H54 (cell line): Measurements from ENCODE around the gene NCLN.
A peak's percentile ranks its signal among the peaks of the same experiment; 100 is the strongest.
"Not testable (repeated sequence)": the region's sequence is repeated elsewhere in the genome, so short reads cannot be mapped to it uniquely, and the experiment has no call there.

Source experiments
- DNase-seq: peaks from one replicate; pipeline ENCODE4 v3.0.0; 2011; ENCODE audit warnings: low spot score, mixed read lengths; ENCODE audit not compliant: insufficient read length
- FAIRE-seq: peaks from 3 replicates; lab custom pipeline; 2011; peaks lifted over from hg19 to GRCh38; lab: Jason Lieb, UNC
- POLR2A ChIP-seq: IDR thresholded peaks from 2 replicates; pipeline ENCODE4 v1.6.1; 2011; ENCODE audit warnings: low read depth, mild to moderate bottlenecking, low read length

The NCLN gene

DNA sequence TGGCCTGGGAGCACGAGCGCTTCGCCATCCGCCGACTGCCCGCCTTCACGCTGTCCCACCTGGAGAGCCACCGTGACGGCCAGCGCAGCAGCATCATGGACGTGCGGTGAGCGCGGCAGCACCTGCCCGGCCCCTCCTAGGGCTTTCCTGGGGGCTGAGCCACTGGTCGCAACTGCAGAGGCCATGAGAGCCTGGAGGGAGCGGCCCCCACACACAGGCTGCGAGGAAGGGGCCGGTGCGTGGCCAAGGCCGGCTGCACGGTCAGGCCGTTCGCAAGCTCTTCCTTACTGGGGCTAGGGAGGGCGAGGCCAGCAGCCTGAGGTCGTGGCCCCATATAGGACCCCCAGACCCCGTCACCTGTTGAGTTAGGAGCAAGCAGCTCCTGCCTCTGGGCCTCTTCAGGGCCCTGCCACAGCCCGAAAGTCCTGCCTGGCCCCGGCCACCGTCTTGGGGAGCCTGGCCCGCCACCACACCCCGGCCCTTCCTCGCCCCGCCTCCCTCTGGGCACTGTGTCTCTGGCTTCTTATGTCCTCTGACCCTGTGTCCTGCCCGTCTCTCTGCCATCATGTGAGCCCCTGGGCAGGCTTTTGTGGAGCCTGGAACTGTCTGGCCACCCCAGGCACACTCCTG, 19.0 kb downstream of the NCLN start:
- no peak for TF ChIP-seq POLR2A
- DNase-seq (no peak), FAIRE-seq (no peak)

DNA sequence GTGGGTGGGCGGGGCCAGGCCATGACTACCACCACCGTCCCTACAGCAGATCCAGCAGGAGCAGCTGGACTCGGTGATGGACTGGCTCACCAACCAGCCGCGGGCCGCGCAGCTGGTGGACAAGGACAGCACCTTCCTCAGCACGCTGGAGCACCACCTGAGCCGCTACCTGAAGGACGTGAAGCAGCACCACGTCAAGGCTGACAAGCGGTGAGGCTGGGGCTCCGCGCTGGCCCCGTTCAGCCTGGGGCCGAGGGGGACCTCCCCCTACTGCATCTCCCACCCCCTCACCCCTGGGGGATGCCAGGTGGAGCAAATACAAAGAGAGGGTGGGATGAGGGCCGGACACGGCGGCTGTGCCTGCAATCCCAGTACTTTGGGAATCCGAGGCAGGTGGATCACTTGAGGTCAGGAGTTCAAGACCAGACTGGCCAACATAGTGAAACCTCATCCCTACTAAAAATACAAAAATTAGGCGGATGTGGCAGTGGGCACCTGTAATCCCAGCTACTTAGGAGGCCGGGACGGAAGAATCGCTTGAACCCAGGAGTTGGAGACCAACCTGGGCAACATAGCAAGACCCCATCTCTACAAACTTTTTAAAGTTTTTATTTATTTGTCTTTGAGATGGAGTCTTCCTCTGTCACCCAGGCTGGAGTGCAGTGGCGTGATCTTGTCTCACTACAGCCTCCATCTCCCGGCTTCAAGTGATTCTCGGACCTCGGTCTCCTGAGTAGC, 20.7 kb downstream of the NCLN start:
- no peak for TF ChIP-seq POLR2A
- DNase-seq, result no peak
- FAIRE-seq, result no peak

DNA sequence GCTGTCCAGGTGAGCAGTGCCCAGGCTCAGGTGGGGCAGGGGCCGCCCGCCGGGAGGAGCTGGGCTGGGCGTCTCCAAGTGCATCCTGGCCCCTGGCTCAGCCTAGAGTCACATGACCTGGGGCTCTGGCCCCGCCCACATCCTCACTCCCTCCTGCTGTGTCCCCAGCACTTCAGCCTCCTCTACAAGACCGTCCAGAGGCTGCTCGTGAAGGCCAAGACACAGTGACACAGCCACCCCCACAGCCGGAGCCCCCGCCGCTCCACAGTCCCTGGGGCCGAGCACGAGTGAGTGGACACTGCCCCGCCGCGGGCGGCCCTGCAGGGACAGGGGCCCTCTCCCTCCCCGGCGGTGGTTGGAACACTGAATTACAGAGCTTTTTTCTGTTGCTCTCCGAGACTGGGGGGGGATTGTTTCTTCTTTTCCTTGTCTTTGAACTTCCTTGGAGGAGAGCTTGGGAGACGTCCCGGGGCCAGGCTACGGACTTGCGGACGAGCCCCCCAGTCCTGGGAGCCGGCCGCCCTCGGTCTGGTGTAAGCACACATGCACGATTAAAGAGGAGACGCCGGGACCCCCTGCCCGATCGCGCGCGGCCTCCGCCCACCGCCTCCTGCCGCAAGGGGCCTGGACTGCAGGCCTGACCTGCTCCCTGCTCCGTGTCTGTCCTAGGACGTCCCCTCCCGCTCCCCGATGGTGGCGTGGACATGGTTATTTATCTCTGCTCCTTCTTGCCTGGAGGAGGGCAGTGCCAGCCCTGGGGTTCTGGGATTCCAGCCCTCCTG, 21.9 kb downstream of the NCLN start:
- no peak for TF ChIP-seq POLR2A
- FAIRE-seq, result no peak
- no peak for DNase-seq

DNA sequence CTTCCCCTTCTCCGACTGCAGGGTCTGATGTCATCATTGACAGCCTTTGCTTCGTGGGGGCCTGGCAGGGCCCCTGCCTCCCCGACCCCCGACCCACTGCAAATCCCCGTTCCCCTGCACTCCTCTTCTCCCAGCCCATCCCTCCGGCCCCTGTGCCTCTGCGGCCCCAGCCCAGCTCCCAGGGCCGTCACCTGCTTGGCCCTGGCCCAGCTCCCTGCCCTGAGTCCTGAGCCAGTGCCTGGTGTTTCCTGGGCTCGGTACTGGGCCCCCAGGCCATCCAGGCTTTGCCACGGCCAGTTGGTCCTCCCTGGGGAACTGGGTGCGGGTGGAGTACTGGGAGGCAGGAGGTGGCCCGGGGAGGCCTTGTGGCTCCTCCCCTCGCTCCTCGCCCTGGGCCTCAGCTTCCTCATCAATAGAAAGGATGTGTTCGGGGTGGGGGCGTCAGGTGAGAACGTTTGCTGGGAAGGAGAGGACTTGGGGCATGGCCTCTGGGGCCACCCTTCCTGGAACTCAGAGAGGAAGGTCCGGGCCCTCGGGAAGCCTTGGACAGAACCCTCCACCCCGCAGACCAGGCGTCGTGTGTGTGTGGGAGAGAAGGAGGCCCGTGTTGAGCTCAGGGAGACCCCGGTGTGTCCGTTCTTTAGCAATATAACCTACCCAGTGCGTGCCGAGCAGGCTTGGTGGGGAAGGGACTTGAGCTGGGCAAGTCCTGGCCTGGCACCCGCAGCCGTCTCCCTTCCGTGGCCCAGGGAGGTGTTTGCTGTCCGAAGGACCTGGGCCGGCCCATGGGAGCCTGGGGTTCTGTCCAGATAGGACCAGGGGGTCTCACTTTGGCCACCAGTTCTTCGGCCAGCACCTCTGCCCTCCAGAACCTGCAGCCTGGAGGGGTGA, 22.8 kb downstream of the NCLN start:
- no peak for TF ChIP-seq POLR2A

DNA sequence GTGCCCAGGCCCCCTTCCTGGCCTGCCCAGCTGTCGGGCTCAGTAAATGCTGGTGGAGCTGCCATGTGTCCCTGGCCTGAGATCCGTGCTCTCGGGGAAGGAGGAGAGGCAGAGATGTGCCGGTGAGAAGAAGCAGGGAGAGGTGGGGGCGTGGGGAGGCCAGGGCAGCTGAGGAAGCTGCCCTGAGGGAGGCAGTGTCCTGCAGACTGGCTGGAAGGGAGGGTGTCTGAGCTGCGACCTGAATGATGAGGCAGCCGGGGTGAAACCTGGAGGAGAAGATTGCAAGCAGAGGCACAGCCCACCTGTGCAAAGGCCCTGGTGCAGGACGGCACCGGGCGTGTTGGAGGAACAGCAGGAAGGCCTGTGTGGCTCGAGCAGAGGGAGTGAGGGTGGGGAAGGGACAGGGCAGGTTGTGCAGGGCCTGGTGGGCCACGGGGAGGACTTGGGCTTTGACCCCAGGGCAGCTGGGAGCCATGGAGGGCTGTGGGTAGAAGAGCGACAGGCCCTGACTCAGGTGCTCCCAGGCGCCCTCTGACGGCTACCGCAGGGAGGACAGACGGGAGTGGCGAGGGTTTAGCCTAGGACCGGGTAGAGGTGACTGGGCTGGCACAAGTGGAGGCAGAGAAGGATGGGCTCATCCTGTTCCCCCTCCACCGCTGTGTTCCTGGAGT, 24.8 kb downstream of the NCLN start:
- FAIRE-seq (no peak), DNase-seq (no peak)
- TF ChIP-seq POLR2A, result no peak

More for the DNA sequence above, 22.8 kb downstream of the NCLN start:
- no peak for DNase-seq
- FAIRE-seq, result no peak

DNA sequence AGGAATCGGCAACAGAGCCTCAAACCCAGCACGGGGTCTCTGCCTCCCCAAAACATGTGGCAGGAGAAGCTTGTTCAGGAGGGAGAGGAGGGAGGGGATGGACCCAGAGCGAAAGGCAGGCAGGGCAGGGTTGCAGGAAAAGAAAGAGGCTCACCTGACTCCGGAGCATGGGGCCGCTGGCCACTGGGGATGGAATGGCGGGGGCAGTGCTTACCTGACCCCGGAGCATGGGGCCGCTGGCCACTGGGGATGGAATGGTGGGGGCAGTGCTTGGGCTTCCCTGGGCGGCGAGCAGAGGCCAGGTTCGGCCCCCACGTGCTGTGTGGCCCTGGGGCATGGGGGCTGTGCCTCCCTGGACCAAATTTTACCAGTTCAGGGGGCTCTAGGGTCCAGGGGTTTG, 25.5 kb downstream of the NCLN start:
- FAIRE-seq, result no peak
- no peak for DNase-seq
- no peak for TF ChIP-seq POLR2A

DNA sequence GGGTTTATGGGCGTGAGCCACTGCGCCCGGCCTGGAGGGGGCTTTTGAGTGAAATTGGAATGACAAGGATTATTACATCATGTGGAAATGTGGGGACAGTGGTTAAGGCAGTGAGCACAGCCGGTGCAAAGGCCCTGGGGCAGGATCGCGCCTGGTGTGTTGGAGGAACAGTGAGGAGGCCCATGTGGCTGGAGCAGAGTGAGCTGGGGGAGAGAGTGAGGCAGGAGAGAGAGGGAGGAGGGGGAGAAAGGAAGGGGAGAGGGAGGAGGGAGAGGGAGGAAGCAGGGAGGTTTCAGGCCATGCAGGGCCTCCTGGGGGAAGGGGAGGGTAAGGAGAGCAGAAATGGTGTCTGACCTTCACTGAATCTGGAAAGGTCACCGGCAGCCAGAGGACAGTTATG, 27.4 kb downstream of the NCLN start:
- DNase-seq (no peak), FAIRE-seq (no peak)
- no peak for TF ChIP-seq POLR2A

DNA sequence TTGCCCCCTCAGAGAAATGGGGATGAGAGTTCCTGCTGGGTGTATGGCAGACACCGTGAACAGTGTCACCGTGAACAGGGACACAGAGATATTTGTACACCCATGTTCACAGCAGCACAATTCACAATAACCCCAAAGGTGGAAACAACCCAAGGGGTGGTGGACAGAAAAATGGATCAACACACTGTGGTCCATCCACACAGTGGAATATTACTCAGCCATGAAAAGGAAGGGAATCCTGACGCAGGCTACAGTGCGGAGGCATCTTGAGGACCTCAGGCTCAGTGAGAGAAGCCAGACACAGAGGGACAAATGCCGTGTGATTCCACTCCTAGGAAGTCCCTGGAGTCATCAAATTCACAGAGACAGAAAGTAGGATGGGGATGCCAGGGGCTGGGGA, 31.1 kb downstream of the NCLN start:
- FAIRE-seq (no peak), DNase-seq (no peak)
- no peak for TF ChIP-seq POLR2A

DNA sequence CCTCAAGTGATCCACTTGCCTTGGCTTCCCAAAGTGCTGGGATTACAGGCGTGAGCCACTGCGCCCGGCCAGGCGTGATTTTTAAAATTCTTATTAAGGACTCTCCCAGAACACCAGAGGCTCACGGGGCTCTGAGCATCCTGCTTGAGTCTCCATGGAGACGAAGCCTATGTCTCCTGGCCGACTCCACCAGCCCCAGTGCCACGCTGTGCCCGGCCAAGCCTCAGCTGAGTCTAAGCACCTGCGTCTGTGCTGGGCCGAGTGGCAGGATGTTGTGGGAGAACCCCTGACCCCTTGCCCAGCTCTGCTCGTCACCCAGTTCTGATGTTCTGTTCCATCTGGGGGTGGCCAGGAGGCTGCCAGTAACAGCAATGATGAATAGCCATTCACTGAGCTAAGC, 34.8 kb downstream of the NCLN start:
- TF ChIP-seq POLR2A, result no peak
- DNase-seq, result no peak
- FAIRE-seq, result no peak

DNA sequence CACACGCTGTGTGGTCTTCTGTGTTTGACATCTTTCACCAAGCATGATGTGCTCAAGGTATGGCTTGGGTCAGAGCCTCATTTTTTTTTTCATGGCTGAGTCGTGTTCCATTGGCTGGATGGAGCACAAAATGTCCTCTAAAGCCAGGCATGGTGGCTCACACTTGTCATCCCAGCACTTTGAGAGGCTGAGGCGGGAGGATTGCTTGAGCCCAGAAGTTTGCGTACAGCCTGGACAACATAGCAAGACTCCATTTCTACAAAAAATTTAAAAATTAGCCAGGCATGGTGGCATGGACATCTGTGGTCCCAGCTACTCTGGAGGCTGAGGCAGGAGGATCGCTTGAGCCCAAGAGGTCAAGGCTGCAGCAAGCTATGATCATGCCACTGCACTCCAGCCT, 35.8 kb downstream of the NCLN start:
- FAIRE-seq, DNase-seq: not testable (repeated sequence)

DNA sequence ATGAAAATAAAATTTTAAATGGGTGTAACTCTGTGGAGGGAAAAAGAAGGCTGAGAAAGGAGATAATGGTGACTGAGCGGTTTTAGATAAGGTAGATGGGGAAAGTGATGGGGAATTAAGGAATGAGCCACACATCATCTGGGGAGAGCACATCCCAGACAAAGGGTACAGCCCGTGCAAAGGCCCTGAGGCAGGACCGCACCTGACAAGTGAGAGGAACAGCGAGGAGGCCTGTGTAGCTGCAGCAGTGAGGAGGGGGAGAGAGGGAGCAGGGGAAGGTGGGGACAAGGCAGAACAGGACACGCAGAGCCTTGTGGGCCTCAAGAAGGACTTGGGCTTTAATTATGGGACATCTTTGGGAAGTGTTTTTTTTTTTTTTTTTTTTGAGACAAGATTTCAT, 37.0 kb downstream of the NCLN start:
- TF ChIP-seq POLR2A, result no peak
- no peak for FAIRE-seq

DNA sequence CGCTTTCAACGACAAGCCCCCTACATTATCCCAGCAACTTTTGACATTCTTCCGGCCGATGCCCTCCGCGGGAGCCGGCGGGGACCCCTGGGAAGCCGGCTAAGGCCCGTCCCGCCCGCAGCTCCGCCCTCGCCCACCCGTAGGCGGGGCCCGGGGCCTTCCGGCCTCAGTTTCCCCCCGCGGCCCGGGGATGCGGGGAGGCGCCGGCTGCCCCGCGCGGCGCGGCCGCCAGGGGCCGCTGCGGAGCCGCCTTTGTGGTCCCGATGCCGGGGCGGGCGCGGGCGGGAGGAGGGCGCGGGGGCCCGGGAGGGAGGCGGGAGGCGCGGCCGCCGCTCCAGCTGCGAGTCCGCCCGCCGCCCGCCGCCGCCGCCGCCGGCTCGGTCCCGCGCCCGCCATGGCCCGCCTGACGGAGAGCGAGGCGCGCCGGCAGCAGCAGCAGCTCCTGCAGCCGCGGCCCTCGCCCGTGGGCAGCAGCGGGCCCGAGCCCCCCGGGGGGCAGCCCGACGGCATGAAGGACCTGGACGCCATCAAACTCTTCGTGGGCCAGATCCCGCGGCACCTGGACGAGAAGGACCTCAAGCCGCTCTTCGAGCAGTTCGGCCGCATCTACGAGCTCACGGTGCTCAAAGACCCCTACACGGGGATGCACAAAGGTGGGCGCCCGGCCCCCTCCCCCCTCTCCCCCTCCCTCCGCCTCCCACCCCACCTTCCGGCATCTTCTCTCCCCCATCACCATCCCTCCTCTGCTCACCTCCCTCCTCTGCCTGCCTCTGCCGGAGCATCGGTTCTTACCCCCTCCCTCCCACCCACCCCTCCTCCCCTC, 38.8 kb downstream of the NCLN start, which contains the start of gene CELF5:
Gene CELF5 (plus strand): TSS at position 316 of the 823 bp plus-strand sequence. CDS start 79 bp downstream, at position 395.
- FAIRE-seq (no peak), DNase-seq (peak; percentile 82)
- no peak for TF ChIP-seq POLR2A

More for the DNA sequence above, 37.0 kb downstream of the NCLN start:
- no peak for DNase-seq
